HG02870 (cell line): ENCODE results near the gene MRPL20.
A peak's percentile ranks its signal among the peaks of the same experiment; 100 is the strongest.
"Not testable (repeated sequence)": the region's sequence is repeated elsewhere in the genome, so short reads cannot be mapped to it uniquely, and the experiment has no call there.

ENCODE experiments used
- ATAC-seq: cut with Tn5 transposase; IDR thresholded peaks from one replicate; pipeline ENCODE4 v1.9.1; 2021; ENCODE audit warnings: mild to moderate bottlenecking, moderate library complexity; ENCODE audit not compliant: unreplicated experiment

Gene MRPL20

DNA sequence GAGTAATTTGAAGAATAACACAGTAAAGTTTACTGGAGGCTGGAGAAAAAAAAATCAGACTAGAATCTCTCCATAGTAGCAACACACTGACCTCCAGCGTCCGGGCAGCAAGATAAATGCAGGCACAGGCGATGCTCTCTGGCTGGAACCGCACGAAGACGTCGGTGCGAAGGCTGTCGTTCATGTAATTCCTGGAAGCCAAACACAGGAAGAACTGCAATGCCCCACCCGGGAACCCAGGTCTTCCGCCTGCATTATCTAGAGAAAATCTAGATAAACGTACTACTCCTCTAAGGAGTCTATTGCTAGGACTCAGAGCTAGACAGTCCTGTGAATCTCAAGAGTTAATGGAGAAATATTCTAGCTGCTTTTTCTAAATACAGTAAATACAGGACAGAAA is 16.4 kb downstream of the MRPL20 start:
- ATAC-seq = no peak

DNA sequence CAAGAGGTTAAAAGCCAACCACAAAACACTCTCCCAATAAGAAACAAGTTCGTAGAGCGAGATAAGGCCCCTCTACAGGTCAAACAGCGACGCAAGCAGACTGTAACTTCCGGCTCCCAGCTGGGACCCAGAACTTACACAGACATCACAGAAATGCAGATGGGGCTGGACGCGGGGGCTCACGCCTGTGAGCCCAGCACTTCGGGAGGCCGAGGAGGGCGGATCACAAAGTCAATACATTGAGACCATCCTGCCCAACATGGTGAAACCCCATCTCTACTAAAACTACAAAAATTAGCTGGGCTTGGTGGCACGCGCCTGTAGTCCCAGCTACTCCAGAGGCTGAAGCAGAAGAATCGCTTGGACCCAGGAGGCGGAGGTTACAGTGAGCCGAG is 19.0 kb downstream of the MRPL20 start:
- no peak for ATAC-seq

DNA sequence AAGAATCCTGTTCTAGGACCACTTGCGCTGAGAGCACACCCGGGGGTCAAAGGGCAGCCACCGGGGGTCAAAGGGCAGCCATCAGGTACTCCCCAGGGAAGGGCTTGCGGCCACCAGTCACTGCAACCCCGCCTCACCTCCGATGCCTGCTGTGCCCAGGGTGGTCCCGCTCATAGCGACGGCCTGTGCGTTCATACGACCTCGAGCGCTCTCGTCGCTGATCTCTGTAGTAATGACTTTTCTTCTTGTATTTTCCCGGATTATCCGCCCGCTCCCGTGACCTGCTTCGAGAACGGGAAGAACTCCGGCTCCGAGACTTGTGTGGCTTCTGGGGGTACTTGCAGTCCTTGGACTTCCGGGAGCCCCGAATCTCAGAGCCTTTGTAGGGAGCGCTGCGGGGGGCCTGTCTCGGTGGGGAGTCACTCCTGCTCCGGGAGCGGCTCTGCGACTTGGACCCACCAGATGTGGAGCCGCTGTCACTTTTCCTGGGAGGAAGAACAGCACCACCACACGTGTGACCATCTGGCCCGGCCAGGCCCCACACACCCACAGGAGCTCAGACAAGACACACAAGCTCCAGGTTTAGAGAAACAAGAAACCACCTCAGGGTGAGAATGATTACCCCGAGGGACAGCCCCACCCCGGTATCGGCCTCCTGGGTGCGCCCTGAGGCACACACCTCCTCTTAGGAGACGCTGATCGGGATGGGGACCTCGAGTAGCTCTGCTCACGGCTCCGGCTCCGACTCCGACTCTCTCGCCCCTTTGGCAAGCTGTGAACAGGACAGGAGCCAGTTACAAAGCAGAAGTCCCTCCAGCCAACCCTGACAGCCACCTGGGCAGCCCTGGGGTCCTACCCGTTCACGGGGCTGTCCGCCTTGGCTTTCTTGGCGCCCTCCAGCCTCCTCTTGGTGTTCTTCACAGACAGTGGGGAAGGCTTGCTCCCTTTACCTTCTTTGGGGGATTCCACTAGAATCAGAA is 19.7 kb downstream of the MRPL20 start:
- ATAC-seq = no peak

DNA sequence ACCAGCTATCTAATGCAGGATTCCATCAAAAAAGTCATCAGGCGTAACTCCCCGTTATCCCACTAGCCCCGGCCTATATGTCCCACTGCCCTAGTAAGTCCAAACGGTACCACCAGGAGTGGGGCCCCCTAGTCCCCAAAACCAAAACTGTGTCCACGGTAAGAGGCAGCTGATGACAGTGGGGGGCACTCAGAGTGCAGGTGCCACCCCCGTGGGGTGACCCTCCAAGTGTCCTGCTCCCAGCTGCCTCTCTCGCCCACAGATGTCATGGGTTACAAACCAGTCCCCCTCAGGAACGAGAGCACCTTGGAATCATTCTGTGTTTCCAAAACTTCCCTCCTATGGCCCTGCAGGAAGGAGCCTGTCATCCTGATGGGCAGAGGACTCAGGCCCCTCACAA is 21.2 kb downstream of the MRPL20 start:
- ATAC-seq = no peak

DNA sequence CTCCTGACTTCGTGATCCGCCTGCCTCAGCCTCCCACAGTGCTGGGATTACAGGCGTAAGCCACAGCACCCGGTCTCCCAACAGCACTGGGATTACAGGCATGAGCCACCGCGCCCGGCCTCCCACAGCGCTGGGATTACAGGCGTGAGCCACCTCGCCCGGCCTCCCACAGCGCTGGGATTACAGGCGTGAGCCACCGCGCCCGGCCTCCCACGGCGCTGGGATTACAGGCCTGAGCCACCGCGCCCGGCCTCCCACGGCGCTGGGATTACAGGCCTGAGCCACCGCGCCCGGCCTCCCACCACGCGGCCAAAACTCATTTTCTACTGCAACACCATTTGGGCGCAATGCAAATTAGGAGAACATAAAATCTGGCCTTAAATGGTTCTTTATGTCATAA is 21.8 kb downstream of the MRPL20 start:
- ATAC-seq = not testable (repeated sequence)

GRCh38 chr1:1381294-1381693 is 25.8 kb downstream of the MRPL20 start:
- no peak for ATAC-seq

DNA sequence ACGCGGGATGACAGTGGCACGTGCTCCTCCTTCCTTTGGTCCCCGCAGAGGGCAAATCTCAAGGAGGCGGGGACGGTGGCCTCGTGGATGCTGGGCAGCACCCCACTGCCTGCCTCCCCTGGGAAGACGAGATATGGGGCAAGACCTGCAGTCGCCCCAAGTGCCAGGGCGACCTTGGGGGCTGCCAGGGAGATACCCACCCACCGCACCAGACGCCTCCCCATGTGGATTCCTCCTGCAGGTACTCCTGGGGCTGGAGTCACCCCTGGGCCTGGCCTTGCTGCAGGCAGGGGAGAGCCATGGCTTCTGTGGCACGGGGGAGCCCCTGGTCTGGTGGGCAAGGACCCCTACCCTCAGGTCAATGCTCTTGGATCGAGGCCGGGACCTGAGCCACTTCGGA is 26.2 kb downstream of the MRPL20 start:
- no peak for ATAC-seq

GRCh38 chr1:1377540-1378205 is 29.4 kb downstream of the MRPL20 start:
- no peak for ATAC-seq

GRCh38 chr1:1376551-1377226 is 30.4 kb downstream of the MRPL20 start:
- ATAC-seq = no peak

GRCh38 chr1:1374929-1375662 is 32.0 kb downstream of the MRPL20 start, which contains the start of gene AURKAIP1:
Gene AURKAIP1 (minus strand): TSS chr1:1375207. CDS start chr1:1374756, 451 bp downstream.
- peak; percentile 85 for ATAC-seq

DNA sequence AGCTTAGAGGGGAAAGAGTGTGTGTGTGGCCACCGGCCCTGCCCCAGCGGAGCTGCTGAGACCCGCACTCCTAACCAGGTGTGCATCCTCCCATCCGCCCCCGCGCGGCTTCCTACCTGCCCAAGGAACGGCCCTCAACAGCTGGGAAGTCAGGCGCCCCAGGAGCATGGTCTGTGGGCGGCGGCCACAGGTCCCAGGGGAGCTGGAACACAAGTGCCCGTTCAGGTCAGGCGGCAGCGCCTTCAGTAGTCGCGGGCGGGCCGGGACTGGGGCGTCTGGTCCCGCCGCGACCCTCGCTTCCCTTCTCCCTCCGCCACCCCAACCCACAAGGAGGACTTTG is 32.5 kb downstream of the MRPL20 start:
- peak; percentile 5 for ATAC-seq

GRCh38 chr1:1373815-1374588 is 33.1 kb downstream of the MRPL20 start:
- no peak for ATAC-seq

DNA sequence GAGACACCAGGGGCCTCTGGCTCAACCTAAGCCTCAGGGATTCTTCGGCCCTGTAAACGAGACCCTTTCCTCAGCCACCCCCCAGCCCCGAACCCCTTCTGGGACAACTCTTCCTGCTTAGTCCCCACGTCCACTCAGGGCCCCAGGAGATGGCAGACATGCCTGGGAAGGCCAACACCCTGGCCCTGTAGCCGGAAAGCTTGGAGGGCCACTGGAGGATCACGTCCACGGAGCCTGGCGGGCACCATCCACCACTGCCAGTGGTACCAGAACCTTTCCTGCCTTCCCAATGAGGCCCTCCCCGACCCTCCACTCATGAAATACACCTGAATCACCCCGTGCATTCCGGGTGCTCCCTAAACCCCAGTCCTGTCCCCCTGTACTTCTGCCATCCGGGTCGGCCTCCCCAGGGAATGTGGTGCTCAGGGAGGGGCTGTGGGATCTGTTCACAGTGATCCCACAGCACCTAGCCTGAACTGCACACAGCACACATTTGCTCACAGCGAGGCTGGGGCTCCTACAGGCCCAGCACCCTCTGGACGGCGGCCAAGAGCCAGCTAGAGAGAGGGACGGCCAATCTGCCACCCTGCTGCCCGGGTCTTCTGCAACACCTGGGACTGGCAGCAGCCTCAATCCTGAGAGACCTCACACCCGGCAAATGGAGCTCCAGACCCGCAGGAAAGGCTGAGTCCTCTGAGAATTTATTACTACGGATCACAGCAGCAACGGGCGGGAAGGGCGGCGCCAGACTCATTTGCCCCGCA is 33.9 kb downstream of the MRPL20 start:
- ATAC-seq = no peak

- ATAC-seq = no peak
Measured at GRCh38 chr1:1371746-1372711, 35.1 kb downstream of the MRPL20 start.

DNA sequence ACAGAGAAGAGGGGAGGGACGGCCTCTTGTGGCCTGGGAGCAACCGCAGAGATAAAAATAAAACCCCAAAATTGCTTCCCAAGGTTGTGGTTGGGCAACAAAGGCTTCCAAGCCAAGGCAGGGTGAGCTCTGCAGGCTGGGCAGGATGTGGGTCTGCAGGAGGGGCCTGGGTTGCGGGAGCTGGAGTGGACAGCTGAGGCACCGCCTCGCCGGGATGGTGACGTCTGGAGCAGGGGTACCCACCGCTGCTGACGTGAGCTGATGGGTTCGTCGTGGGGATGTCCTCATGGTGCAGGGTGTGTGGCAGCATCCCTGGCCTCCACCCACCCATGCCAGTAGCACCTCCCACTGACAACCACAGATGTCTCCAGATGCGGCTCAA is 35.7 kb downstream of the MRPL20 start:
- no peak for ATAC-seq

GRCh38 chr1:1370771-1371300 is 36.3 kb downstream of the MRPL20 start:
- ATAC-seq = no peak

- ATAC-seq = not testable (repeated sequence)
Measured at GRCh38 chr1:1370094-1370493, 37.0 kb downstream of the MRPL20 start.

DNA sequence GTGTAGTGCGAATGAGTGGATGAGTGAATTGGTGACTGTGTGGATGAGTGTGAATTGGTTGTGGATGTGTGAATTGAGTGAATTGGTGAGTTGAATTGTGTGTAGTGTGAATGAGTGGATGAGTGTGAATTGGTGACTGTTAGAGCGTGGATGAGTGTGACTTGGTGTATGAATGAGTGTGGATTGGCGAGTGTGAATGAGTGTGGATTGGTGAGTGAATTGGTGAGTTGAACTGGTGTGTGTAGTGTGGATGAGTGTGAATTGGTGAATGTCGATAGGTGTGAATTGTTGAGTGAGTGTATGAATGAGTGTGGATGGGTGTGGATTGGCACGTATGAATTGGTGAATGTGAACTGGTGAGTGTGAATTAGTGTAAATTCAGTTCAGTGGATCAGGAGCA is 39.8 kb downstream of the MRPL20 start:
- no peak for ATAC-seq
